Measurements from ENCODE around the gene CCDC149.

DNA sequence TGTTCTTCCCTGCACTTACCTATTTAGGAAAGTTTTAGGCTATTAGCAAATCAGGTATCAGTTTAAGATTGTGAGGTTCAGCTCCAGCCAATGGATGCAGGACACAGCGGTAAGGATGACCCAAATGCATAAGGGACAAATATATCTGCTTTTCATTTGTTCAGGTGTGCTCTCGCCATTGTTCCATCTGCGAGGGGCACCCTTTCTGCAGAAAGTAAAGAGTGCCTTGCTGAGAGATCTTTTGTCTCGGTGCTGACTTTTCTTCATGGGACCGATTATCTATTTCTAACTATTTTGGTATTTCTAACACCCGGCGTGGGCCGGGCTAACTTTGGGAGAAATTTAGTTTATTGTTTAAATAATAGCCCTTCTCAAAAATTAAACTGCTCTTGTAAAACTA lies 49.0 kb downstream of the CCDC149 start:
- TF ChIP-seq, protein P1, sequence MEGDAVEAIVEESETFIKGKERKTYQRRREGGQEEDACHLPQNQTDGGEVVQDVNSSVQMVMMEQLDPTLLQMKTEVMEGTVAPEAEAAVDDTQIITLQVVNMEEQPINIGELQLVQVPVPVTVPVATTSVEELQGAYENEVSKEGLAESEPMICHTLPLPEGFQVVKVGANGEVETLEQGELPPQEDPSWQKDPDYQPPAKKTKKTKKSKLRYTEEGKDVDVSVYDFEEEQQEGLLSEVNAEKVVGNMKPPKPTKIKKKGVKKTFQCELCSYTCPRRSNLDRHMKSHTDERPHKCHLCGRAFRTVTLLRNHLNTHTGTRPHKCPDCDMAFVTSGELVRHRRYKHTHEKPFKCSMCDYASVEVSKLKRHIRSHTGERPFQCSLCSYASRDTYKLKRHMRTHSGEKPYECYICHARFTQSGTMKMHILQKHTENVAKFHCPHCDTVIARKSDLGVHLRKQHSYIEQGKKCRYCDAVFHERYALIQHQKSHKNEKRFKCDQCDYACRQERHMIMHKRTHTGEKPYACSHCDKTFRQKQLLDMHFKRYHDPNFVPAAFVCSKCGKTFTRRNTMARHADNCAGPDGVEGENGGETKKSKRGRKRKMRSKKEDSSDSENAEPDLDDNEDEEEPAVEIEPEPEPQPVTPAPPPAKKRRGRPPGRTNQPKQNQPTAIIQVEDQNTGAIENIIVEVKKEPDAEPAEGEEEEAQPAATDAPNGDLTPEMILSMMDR (IDR thresholded peaks at IDR 0.05; ENCODE audit: low read length): no peak
- TF ChIP-seq EZH2 (IDR thresholded peaks at IDR 0.05; ENCODE audit: borderline replicate concordance, low read length): no peak
